Transverse colon (tissue), 4 donors: ENCODE results near the gene ANO1. TPM values are rescaled to one million over a fixed set of nuclear protein-coding genes. Genes with fewer than 3 reads are reported as not detected.

Experiments used
- DNase-seq: peaks from one replicate; pipeline ENCODE4 v3.0.0-alpha.2; 2019
- H3K27ac ChIP-seq, 4 donors: fragments of 200-600 bp; sonication (generic); 2 replicates each; pipeline ENCODE4 v1.5.1; 2016 to 2018; ENCODE audit warnings: inconsistent platforms in 4 of 4
- H3K27me3 ChIP-seq: fragments of 200-600 bp; sonication (generic); 2 replicates; pipeline ENCODE4 v1.5.1; 2017; ENCODE audit warnings: inconsistent platforms
- H3K36me3 ChIP-seq, 4 donors: fragments of 200-600 bp; sonication (generic); 2 replicates each; pipeline ENCODE4 v1.5.1; 2017 to 2019; ENCODE audit warnings: inconsistent platforms in 4 of 4
- H3K4me1 ChIP-seq, 4 donors: fragments of 200-600 bp; sonication (generic); 2 replicates each; pipeline ENCODE4 v1.5.1; 2017 to 2020; ENCODE audit warnings: inconsistent platforms in 4 of 4
- H3K4me3 ChIP-seq, 4 donors: fragments of 200-600 bp; sonication (generic); 1 replicate in 1 of 4; 2 replicates in 3 of 4; pipeline versions ENCODE4 v1.5.1 to v1.6.1; 2017 to 2019; ENCODE audit warnings: inconsistent platforms in 4 of 4
- H3K9me3 ChIP-seq, 2 donors: fragments of 200-600 bp; sonication (generic); 2 replicates each; pipeline ENCODE4 v1.5.1; 2017 to 2019; ENCODE audit warnings: inconsistent platforms in 2 of 2
- CTCF ChIP-seq, 5 experiments: fragments of 200-600 bp in 3 of 5; fragments of 450-650 bp in 2 of 5; sonication (generic) in 3 of 5; IDR thresholded peaks; 1 replicate in 2 of 5; 2 replicates in 3 of 5; pipeline ENCODE4 v1.5.1; 2016 to 2017; ENCODE audit warnings: antibody characterized with exemption in 5 of 5, inconsistent platforms in 3 of 5, mild to moderate bottlenecking in 2 of 5, moderate library complexity in 1 of 5
- EP300 ChIP-seq: sonication (generic); formaldehyde crosslinking; IDR thresholded peaks from one replicate; pipeline ENCODE4 v1.6.1; 2017; ENCODE audit warnings: antibody characterized with exemption, low read depth
- POLR2A ChIP-seq: fragments of 450-650 bp; IDR thresholded peaks from one replicate; pipeline ENCODE4 v1.6.1; 2016; ENCODE audit warnings: antibody characterized with exemption, mild to moderate bottlenecking, moderate library complexity
- POLR2AphosphoS5 ChIP-seq, 3 donors: sonication (generic); formaldehyde crosslinking; IDR thresholded peaks; one replicate each; pipeline ENCODE4 v1.6.1; 2016; ENCODE audit warnings: antibody characterized with exemption in 3 of 3
- WGBS, 2 donors: methylation state at CpG; one replicate each; pipeline ENCODE4 v1.1.5; 2018; ENCODE audit warnings: low coverage in 1 of 2; 5-methylcytosine and 5-hydroxymethylcytosine counted together
- in situ Hi-C, 4 donors: fragments of 200-750 bp; cut with MboI; loops; one replicate each; pipeline versions ENCODE4 v1.15.0 to v1.15.1; 2017; ENCODE audit warnings: low sequenced_read_pairs in 3 of 4, low pct_ligation_motif_present in 1 of 4, low pct_unique_long_range_greater_than_20kb in 1 of 4
- intact Hi-C: fragments of 100-400 bp; cut with DNase I; formaldehyde crosslinking; loops from one replicate; pipeline ENCODE4 v1.15.1; 2023; ENCODE audit warnings: low total_unique reads
- total RNA-seq, 4 donors: library from RNA; depleted of rRNA; stranded (reverse); fragments of >200 nt; gene quantifications; one replicate each; pipeline ENCODE4 v1.1.0, GENCODE V29; 2016

ANO1 gene
- total RNA-seq, 4 donors from 2014 or later: 7.9 to 20.9 (median 11.3) TPM

GRCh38 chr11:70098936-70099335 is 20.8 kb downstream of the ANO1 start:
- Histone ChIP-seq H3K4me3 (no peak overlapping the region), H3K4me1 (no peaks in the 10 kb centered on the region), H3K27ac (no peak overlapping the region), H3K9me3 (no peaks in the 10 kb centered on the region), H3K27me3 (no peaks in the 10 kb centered on the region), H3K36me3 (no peaks in the 10 kb centered on the region)
- 81% methylated on average over 12 of the region's 12 CpGs; no CpG with 5 or more reads in 1 of the 2 donors for WGBS, 2 donors
- DNase-seq: no peak
- intact Hi-C loops: no loop called here
- in situ Hi-C loops: no loop called here
- TF ChIP-seq CTCF (IDR thresholded peaks at IDR 0.05) (no peak), POLR2AphosphoS5 (IDR thresholded peaks at IDR 0.05) (no peak), POLR2A (no peak), EP300 (no peak)

DNA sequence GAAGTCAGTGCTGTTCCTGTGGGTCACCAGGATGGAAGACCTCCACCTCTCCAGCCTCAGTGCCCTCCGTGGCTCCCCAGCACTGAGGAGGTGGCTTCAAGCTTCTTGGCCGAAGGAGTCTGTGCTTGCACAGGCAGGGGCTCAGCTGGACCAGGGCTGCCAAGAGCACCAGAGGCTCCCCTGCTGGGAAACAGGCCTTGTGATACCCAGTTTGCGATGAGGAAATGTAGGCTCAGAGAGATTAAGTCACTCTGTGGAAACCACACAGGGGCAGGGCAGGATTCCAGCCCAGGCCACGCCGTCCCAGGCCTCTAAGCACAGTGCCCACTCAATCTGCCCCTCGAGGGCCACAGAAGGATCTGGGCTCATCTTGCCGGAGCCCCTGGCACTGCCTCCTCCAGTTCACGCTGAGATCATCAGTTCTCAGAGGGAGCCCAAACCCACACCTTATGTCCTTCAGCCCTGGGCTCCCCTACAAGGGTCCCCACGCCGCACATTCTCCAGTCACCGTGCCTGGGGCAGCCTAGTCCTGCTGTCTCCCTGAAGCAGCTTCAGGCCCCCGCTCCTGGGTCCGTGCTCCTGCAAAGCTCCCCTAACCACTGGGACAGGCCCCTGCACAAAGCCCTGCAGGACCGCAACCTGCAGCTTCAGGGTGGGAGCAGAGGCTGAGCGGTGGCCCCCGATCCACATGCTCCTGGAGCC is 21.6 kb downstream of the ANO1 start:
- TF ChIP-seq EP300: no peak
- TF ChIP-seq POLR2AphosphoS5 (IDR thresholded peaks at IDR 0.05): no peak
- TF ChIP-seq POLR2A: no peak
- TF ChIP-seq CTCF (IDR thresholded peaks at IDR 0.05): no peak
- DNase-seq: no peak
- intact Hi-C loops (no loop called here), in situ Hi-C loops (no loop called here)
- Histone ChIP-seq H3K4me3 (no peak overlapping the region), H3K36me3 (no peaks in the 10 kb centered on the region), H3K9me3 (no peaks in the 10 kb centered on the region), H3K27me3 (peaks cover 3% of the 10 kb centered on the region), H3K4me1 (no peaks in the 10 kb centered on the region), H3K27ac (no peak overlapping the region)
- WGBS, 2 donors: 82% methylated on average over 16 of the region's 16 CpGs; no CpG with 5 or more reads in 1 of the 2 donors

- in situ Hi-C loops: no loop called here
- H3K9me3 ChIP-seq: no peaks in the 10 kb centered on the region
- no peaks in the 10 kb centered on the region for H3K36me3 ChIP-seq
- no peak for DNase-seq
- peaks cover 3% of the 10 kb centered on the region for H3K27me3 ChIP-seq
- no peaks in the 10 kb centered on the region for H3K4me1 ChIP-seq
- H3K27ac ChIP-seq: no peak overlapping the region
- intact Hi-C loops: no loop called here
- no peak overlapping the region for H3K4me3 ChIP-seq
- 79% methylated on average over 8 of the region's 8 CpGs; no CpG with 5 or more reads in 1 of the 2 donors for WGBS, 2 donors
- TF ChIP-seq POLR2A (no peak), EP300 (no peak), POLR2AphosphoS5 (IDR thresholded peaks at IDR 0.05) (no peak), CTCF (IDR thresholded peaks at IDR 0.05) (no peak)
Observed at GRCh38 chr11:70100280-70100603, 22.1 kb downstream of the ANO1 start.

DNA sequence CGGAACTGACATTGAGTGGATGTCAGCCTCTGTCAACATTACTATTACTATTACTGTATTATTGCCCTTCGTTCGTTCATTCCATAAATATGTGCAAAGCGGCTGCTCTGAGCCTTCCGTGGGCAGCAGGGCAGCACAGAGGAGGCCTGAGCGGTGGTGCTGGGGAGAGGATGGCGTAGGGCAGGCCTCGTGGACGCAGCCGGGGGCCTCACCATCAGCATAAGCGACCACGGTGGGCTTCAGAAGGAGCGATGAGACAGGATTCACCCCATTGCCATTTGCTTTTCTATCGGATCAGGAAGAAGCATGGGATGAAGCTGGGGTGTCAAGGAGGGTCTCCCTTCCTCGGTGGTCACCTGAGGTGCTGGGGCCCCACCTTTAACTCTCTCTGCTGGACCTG is 22.7 kb downstream of the ANO1 start:
- Histone ChIP-seq H3K27ac (no peak overlapping the region), H3K9me3 (no peaks in the 10 kb centered on the region), H3K4me3 (no peak overlapping the region), H3K36me3 (no peaks in the 10 kb centered on the region), H3K4me1 (no peaks in the 10 kb centered on the region), H3K27me3 (peaks cover 3% of the 10 kb centered on the region)
- WGBS, 2 donors: 87 to 93% methylated on average over 3 to 14 of the region's 15 CpGs
- in situ Hi-C loops: no loop called here
- intact Hi-C loops: no loop called here
- TF ChIP-seq POLR2AphosphoS5 (IDR thresholded peaks at IDR 0.05): no peak
- TF ChIP-seq POLR2A: no peak
- no peak for TF ChIP-seq EP300
- no peak for TF ChIP-seq CTCF (IDR thresholded peaks at IDR 0.05)
- no peak for DNase-seq
